SK-N-SH treated with all-trans-retinoic acid at 6 μM for 48 hours (cell line): ENCODE data around the gene ASB13.
A peak's percentile ranks its signal among the peaks of the same experiment; 100 is the strongest.

ENCODE experiments used
- ATAC-seq: fragments of 200-7000 bp; cut with Tn5 transposase; 3 replicates; pipeline ENCODE4 v1.9.1; 2020; ENCODE audit warnings: mild to moderate bottlenecking, moderate library complexity
- BACH2 ChIP-seq: fragments of 250-450 bp; sonication (Bioruptor Pico); IDR thresholded peaks from 2 replicates; pipeline ENCODE4 v1.9.0; 2021; ENCODE audit warnings: mild to moderate bottlenecking, borderline replicate concordance
- CREB5 ChIP-seq: fragments of 250-450 bp; sonication (Bioruptor Pico); IDR thresholded peaks from 2 replicates; pipeline ENCODE4 v1.5.1; 2020; ENCODE audit warnings: low read depth, mild to moderate bottlenecking, moderate library complexity
- CSDC2 ChIP-seq: fragments of 250-450 bp; sonication (Bioruptor Pico); IDR thresholded peaks from 2 replicates; pipeline ENCODE4 v1.5.0; 2020; ENCODE audit warnings: mild to moderate bottlenecking, moderate library complexity
- ESRRG ChIP-seq: fragments of 250-450 bp; sonication (Bioruptor Pico); IDR thresholded peaks from 2 replicates; pipeline ENCODE4 v1.6.1; 2021; ENCODE audit warnings: mild to moderate bottlenecking
- GLIS3 ChIP-seq: fragments of 250-450 bp; sonication (Bioruptor Pico); IDR thresholded peaks from 2 replicates; pipeline ENCODE4 v1.5.0; 2020; ENCODE audit warnings: mild to moderate bottlenecking, moderate library complexity
- OSR1 ChIP-seq: fragments of 250-450 bp; sonication (Bioruptor Pico); IDR thresholded peaks from 2 replicates; pipeline ENCODE4 v1.8.0; 2022; ENCODE audit warnings: moderate library complexity, mild to moderate bottlenecking, inconsistent platforms
- PATZ1 ChIP-seq: fragments of 250-450 bp; sonication (Bioruptor Pico); IDR thresholded peaks from 2 replicates; pipeline ENCODE4 v1.8.0; 2020; ENCODE audit warnings: mild to moderate bottlenecking, moderate library complexity, borderline replicate concordance
- POU6F1 ChIP-seq: fragments of 250-450 bp; sonication (Bioruptor Pico); IDR thresholded peaks from 2 replicates; pipeline ENCODE4 v1.8.0; 2021; ENCODE audit warnings: low read depth, mild to moderate bottlenecking, moderate library complexity, borderline replicate concordance
- PPARA ChIP-seq: fragments of 250-450 bp; sonication (Bioruptor Pico); IDR thresholded peaks from 2 replicates; pipeline ENCODE4 v1.5.0; 2020; ENCODE audit warnings: mild to moderate bottlenecking, borderline replicate concordance
- TCF4 ChIP-seq: fragments of 250-450 bp; sonication (Bioruptor Pico); IDR thresholded peaks from 2 replicates; pipeline ENCODE4 v1.8.0; 2021; ENCODE audit warnings: mild to moderate bottlenecking, moderate library complexity, borderline replicate concordance
- TSHZ2 ChIP-seq: fragments of 250-450 bp; sonication (Bioruptor Pico); IDR thresholded peaks from 2 replicates; pipeline ENCODE4 v1.5.0; 2020; ENCODE audit warnings: mild to moderate bottlenecking, moderate library complexity
- ZFP3 ChIP-seq: fragments of 250-450 bp; sonication (Bioruptor Pico); IDR thresholded peaks from 2 replicates; pipeline ENCODE4 v1.5.0; 2020; ENCODE audit warnings: mild to moderate bottlenecking, moderate library complexity
- ZFP30 ChIP-seq: fragments of 450-650 bp; formaldehyde crosslinking; IDR thresholded peaks from 2 replicates; pipeline ENCODE4 v1.5.0; 2022; ENCODE audit warnings: mild to moderate bottlenecking, moderate library complexity
- ZNF565 ChIP-seq: fragments of 450-650 bp; formaldehyde crosslinking; conservative IDR thresholded peaks from 2 replicates; pipeline ENCODE4 v1.5.0; 2020; ENCODE audit warnings: low read depth, mild to moderate bottlenecking, moderate library complexity
- ZNF70 ChIP-seq: fragments of 450-650 bp; formaldehyde crosslinking; IDR thresholded peaks from 2 replicates; pipeline ENCODE4 v1.5.0; 2020; ENCODE audit warnings: mild to moderate bottlenecking, moderate library complexity

ASB13 gene

GRCh38 chr10:5613481-5614154 is 52.8 kb downstream of the ASB13 start:
- no peak for ATAC-seq
- no peak for TF ChIP-seq ZNF565 (CRISPR knock-in tag)
- TF ChIP-seq GLIS3: no peak
- TF ChIP-seq TSHZ2 (CRISPR knock-in tag): no peak
- no peak for TF ChIP-seq ZFP3 (CRISPR knock-in tag)
- no peak for TF ChIP-seq CREB5 (CRISPR knock-in tag)
- TF ChIP-seq, all 23 proteins: peak for 0

- ATAC-seq: peak; percentile 47
- no peak for TF ChIP-seq PPARA (CRISPR knock-in tag)
- no peak for TF ChIP-seq OSR1 (CRISPR knock-in tag)
- TF ChIP-seq ZNF70 (CRISPR knock-in tag): no peak
- no peak for TF ChIP-seq POU6F1
- no peak for TF ChIP-seq GLIS3
- no peak for TF ChIP-seq CREB5 (CRISPR knock-in tag)
- TF ChIP-seq BACH2 (CRISPR knock-in tag): no peak
Measured at GRCh38 chr10:5611899-5612680, 54.3 kb downstream of the ASB13 start.

- no peak for ATAC-seq
- TF ChIP-seq POU6F1 (no peak), ESRRG (CRISPR knock-in tag) (no peak), TCF4 (CRISPR knock-in tag) (no peak), ZFP30 (no peak), CSDC2 (no peak), PATZ1 (CRISPR knock-in tag) (no peak), PPARA (CRISPR knock-in tag) (no peak), GLIS3 (no peak)
Measured at GRCh38 chr10:5609952-5610616, 56.3 kb downstream of the ASB13 start.
